Measurements from ENCODE around the gene NEK5.

- TF ChIP-seq CTCF (optimal IDR thresholded peaks at IDR 0.05 in 1 of 3, IDR thresholded peaks at IDR 0.05 in 1 of 3, conservative IDR thresholded peaks at IDR 0.05 in 1 of 3; ENCODE audit: extremely low read depth in 1 of 3, insufficient read depth in 2 of 3, low read length in 3 of 3) (no peak), EZH2 (IDR thresholded peaks at IDR 0.05; ENCODE audit: low read length) (no peak)
Measured at GRCh38 chr13:52096748-52097147, 32.1 kb downstream of the NEK5 start.
